ENCODE results near the gene COL6A3.

The COL6A3 gene

GRCh38 chr2:237400199-237400598, 13.8 kb downstream of the COL6A3 start:
- no peak for TF ChIP-seq CTCF (IDR thresholded peaks at IDR 0.05)
- DNase-seq (ENCODE audit: low spot score), result no peak
- H3K27ac ChIP-seq, result no peak overlapping the region
- H3K4me3 ChIP-seq, result no peak overlapping the region

GRCh38 chr2:237397072-237397471, 16.9 kb downstream of the COL6A3 start:
- no peak overlapping the region for H3K27ac ChIP-seq
- no peak for DNase-seq (ENCODE audit: low spot score)
- no peak overlapping the region for H3K4me3 ChIP-seq
- no peak for TF ChIP-seq CTCF (IDR thresholded peaks at IDR 0.05)

GRCh38 chr2:237393523-237393922, 20.4 kb downstream of the COL6A3 start:
- H3K27ac ChIP-seq, result no peak overlapping the region
- H3K4me3 ChIP-seq, result no peak overlapping the region
- TF ChIP-seq CTCF (IDR thresholded peaks at IDR 0.05), result no peak
- DNase-seq (ENCODE audit: low spot score), result no peak

- TF ChIP-seq CTCF (IDR thresholded peaks at IDR 0.05), result no peak
- H3K27ac ChIP-seq, result no peak overlapping the region
- DNase-seq (ENCODE audit: low spot score), result no peak
- no peak overlapping the region for H3K4me3 ChIP-seq
Observed at GRCh38 chr2:237392186-237392585, 21.8 kb downstream of the COL6A3 start.

GRCh38 chr2:237391140-237391539, 22.8 kb downstream of the COL6A3 start:
- Histone ChIP-seq H3K4me3 (no peak overlapping the region), H3K27ac (no peak overlapping the region)
- no peak for DNase-seq (ENCODE audit: low spot score)
- TF ChIP-seq CTCF (IDR thresholded peaks at IDR 0.05), result no peak

GRCh38 chr2:237390235-237390634, 23.7 kb downstream of the COL6A3 start:
- no peak overlapping the region for H3K4me3 ChIP-seq
- DNase-seq (ENCODE audit: low spot score), result no peak
- TF ChIP-seq CTCF (IDR thresholded peaks at IDR 0.05), result no peak
- no peak overlapping the region for H3K27ac ChIP-seq

GRCh38 chr2:237389831-237390230, 24.1 kb downstream of the COL6A3 start:
- no peak for DNase-seq (ENCODE audit: low spot score)
- no peak overlapping the region for H3K27ac ChIP-seq
- no peak overlapping the region for H3K4me3 ChIP-seq
- no peak for TF ChIP-seq CTCF (IDR thresholded peaks at IDR 0.05)

All from coronary artery (tissue), 2 donors.